ENCODE results near the gene LMO1.
A peak's percentile ranks its signal among the peaks of the same experiment; 100 is the strongest.

Gene LMO1

DNA sequence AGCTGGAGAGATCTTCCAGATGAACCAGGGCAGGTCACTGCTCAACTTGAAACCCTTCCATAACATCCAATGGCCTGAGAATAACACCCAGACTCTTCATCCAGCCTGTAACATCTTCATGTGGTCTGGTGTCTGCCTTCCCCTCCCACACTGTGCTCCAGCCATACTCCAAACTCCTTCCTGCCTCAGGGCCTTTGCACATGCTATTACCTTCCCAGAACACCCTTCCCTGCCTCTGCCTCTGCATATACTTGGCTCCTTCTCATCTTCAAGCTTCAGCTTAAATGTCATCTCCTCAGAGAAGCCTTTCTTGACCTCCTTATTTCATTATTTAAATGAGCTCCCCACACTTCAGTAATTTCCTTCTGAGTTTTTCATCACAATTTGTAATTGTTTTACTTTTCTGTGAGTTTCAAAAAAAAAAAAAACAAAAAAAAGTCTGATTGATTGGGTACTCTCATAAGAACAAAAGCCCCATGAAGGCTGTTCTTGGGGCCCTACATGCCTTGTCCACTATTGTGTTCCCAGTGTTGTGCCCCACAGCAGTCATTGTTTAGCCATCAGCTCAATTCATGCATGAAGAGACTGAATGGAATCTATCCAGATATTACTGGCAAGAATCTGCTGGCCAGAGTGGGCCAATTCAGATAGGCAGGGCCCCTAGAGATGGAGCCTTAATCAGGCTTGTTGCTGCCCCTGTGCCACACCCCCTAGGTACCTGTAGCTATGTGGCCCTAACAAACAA lies 22.1 kb downstream of the LMO1 start:
- DNase-seq = no peak

DNA sequence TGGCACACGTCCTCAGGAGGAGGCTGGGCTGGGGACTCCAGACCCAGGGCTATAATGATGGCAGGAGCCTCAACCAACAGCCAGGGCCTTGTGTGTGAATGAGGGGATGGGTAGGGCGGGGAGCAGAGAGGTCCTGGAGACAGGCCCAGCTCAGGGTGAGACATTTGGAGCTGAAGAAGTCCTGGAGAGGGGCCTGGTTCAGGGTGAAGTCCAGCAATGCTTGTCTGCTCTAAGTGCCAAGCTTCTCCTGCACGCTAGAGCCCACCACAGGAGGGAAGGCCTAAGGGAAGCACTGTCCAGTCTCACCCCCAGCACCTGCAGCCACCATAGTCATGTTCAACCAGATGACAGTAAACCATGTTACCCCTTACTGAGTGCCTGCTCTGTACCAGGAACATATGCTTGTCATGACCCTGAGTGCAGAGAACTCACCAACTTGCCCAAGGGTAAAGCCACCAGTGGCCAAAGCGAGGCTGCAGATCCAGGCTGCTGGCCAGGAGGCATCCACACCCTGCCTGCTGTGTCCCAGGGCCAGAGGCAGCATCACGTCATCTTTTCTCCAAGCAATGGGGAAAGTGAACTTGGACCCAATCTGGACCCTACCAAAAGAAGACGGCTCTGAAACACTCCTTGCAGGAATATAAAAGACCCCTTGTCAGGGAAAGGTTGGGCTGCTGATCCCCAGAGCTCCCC lies 24.0 kb downstream of the LMO1 start:
- no peak for DNase-seq

DNA sequence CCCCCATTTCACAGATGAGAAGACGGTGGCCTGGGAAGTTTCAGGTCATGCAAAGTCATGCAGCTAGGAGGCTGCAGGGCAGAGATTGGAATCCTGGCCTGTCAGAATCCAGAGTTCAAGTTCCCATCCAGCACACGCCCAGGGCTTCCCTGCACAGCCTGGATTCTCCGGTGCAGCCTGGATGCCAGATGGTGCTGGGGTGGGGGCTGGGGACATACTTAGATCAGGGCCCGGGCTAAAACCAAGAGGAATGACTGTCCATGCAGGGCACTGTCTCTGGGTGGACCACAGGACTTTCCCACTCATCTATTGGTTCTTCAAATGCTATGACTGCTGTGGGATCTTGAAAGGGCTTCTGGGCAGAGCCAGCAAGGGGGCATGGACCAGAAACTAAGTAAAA lies 24.6 kb downstream of the LMO1 start:
- no peak for DNase-seq

DNA sequence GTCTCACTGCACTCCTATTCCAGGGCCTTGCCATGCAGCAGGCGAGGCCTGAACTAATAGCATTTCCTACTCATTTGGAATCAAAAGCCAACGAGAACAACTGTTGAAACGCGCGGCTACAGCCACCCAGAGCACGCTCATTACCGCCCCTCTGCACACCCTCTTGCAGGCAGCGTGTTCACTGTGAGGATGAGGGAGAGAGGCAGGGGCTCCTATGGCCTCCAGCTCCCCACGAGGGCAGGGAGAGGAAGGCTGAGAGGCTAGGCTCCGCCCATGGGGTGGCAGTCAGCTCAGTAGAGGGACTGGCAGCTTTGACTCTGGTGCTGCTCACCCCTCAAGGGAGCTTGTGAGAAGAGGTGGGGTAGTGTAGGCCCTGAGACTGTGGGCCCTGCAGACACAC lies 26.2 kb downstream of the LMO1 start:
- no peak for DNase-seq

DNA sequence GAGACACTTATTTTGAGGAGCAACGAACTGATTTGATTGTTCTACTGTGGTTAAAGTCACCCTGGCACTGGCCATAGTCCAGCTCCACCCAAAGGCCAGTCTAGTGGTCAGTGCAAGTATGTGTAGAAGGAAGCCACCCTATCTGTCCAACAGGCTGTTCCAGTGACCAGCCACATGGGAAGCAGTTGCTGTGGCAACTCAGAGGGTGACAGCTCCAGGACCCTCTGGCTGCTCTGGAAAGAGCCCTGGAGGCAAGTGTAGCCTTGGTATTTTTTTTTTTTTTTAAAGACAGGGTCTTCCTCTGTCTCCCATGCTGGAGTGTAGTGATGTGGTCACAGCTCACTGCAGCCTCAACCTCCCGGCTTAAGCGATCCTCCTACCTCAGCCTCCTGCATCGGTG lies 27.8 kb downstream of the LMO1 start:
- no peak for DNase-seq

DNA sequence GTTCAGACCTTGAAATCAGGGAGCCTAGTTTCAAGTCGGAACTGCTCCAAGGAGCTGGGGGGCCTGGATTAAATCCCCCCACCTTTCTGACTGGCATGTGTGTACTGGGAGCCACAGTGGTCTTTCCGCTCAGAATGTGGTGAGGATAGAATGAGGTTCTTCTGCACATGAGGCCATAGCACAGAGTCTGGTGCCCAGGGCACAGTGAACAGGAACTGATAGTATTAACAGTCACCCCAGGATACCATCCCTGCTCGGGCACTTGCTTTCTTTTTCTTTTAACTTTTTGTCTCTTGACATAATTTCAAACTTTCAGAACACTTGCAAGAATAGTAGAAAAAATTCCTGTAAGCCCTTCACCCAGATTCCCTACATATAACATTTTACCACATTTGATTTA lies 28.8 kb downstream of the LMO1 start:
- no peak for DNase-seq

DNA sequence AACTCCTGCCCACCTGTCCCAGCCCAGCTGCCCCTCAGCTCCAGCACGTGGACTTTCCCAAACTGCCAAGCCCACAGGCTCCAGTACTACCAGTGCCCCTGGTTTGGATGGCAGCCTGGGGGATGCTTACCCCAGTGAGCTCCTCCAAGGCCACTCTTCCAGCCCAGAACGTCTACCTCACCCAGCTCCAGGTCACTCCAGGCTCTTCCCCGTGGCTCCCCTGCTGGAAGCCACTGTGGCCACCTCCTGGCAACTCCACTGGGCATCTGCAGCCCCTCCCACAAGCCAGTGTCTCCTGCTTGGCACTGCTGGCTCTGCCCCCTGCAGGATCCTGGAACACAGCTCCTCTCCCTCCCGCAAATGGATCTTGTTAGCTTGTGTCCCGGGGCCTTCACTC lies 29.3 kb downstream of the LMO1 start:
- DNase-seq = no peak

DNA sequence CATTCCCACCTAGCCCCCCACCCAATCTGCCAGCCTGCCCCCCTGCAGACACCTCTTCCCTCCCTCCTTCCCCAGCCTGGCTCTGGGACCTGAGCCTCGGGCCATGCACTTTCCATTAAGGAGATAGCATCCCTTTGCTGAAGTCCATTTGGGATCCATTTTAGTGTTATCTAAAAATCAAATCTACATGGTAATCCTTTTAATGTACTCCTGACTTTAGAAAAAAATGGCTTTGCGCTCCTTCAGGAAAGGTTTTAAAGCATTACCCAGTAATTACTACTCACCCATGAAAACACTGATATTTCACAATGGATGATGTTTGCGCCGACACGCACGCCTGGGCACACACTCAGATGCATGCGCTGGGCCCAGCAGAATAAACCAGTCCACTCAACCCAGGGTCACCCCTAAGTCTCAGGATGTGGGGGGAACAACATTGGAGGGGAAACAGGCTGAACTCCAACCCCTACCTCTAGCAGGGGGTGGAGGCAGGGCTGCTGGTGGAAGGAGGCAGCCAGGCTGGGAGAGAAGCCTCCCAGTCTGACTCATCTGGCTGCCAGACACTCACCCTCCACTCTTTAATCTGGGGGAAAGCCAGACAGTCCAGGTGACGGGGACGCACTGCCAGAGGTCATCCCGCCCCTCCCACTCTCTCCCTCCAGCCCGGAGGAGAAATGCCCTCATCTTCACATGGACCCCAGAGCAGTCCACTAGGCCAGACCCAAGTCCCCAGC lies 29.8 kb downstream of the LMO1 start:
- DNase-seq = peak; percentile 78

DNA sequence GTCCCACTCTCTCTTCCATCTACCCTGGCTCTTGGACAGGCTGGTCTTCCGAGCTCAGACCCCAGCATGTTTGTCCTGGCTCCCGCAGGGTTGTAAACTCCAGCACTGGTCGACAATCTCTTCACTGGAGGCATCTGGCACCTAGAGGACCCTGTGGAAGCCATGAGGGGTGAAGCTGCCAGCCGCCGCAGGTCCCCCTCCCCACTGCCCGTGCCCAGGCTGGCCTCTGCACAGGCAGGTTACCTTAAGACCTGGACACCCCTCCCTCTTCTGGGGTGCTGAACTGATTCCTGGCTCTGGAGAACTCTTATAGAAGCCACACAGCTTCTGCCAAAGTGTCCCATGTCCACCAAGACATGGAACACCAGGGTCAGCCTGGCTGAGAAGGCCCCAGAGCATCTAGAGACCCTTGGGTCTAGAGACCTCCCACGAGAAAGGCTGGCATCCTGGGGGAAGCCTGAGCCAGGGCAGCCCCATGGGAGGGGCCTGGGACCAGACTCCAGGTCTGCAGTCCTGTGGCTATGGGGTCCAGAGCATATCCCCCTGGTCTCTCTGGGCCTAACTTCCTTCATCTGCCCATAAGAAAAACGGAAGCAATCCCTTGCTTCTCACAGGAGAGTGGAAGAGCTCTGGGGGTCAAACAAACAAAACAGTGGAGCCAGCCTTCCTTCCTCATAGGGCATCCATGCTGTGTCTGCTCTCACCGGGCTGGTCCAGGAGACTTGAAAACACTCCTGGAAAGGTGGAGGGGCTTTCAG lies 30.6 kb downstream of the LMO1 start:
- no peak for DNase-seq

DNA sequence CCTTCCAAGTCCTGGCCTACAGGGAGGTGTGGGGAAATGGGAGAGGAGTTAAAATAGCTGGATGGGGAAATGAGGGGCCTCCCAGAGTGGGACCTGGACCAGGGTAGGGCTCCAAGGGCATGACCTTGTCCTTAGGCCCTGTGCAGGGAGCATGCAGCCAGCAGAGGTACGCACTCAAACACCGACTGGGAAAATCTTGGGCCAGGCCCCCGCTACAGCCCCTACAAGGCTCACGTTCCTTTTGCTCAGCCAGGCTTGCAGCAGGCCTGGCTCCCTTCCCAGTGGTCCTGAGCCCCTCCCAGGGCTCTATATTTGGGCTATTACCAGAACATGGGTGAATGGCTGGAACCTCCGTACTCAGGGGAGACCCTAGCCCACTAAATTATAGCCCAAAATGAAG lies 31.3 kb downstream of the LMO1 start:
- DNase-seq = no peak

DNA sequence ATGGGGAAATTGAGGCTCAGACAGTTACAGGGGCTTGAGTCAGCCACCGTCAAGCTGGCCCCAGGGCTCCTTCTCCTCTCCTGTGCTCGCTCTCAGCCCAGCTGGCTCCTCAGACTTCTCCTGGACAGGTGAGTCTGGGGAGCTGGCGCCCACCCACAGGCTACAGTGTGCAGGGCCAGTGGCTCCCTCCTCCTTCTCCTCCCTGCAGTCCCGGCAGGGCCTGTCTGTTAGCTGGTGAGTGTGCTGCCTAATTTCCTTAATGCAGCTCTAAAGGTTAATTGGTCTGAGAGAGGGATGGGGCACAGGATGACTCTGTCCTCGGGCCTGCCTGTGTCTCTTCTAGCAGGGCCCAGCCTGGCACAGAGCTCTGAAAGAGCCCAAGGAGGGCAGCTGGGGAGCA lies 31.7 kb downstream of the LMO1 start:
- DNase-seq = no peak

DNA sequence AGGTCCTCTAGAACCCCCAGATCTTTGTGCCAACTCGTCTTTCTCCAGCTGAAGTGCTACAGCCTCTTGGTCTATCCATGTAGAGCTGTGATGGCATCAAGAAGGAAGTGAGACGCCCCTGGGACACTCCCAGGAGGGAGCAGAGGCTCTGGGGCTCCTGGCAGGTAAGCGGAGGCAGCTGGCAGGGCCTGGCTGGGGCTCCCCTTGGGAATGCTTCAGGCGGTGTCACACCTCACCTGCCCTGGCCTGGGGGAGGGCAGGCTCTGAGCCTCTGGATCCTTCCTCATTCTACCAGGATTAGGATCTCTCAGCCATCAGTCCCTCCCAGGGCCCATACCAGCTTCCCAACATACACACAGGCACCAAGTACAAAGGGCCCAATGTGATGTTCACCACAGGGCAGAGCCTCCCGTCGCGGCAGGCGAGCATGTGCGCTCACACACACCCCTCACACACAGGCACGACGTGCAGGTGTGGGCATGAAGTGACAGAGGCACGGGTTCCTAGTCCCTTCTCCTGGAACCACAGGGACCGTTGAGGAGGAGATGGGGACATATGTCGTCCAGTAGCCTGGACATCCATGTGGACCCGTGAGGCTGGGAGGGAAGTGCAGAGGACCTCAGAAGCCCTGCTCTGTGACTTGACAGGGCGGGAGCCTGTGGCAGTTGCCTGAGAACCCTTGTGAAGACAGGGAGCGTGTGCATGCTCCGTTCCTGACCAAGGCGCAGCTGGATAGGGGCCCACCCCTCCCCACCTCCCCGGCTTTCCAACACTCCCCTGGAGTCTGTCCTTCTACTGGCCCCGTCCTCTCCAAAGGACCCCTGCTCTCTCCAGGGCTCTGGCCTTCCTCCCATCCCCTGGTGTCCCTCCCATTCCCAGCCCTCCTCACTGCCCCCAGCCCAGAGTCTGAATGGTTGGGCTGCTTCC lies 32.5 kb downstream of the LMO1 start:
- no peak for DNase-seq

DNA sequence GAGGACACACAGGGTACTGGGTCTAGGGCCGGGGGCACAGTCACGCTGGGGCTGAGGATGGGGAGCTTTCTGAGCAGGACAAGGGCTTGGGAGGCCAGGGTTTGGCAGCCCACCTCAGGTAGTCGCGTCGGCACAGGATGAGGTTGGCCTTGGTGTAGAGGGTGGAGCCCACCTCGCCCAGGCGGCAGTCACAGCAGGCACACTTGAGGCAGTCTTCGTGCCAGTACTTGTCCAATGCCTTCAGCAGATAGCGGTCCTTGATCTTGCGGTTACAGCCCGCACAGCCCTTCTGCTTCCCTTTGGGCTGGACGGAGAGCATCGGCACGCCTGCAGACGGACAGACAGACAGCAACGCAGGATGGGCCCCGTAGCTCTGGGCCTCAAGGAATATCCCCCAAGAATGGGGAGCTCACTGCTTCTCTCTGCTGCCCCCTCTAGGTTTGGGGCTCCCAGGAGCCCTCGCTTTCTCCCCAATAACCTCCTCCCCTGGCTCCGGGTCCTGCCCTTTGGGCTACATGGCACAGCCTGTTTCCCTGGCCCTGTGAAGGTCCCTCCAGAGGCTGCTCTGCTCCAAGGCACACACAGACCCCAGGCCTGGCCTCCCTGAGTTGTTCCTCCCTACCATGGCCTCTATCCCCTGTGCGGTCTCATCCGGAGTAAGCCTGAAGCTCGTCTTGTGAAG lies 33.4 kb downstream of the LMO1 start:
- DNase-seq = no peak

DNA sequence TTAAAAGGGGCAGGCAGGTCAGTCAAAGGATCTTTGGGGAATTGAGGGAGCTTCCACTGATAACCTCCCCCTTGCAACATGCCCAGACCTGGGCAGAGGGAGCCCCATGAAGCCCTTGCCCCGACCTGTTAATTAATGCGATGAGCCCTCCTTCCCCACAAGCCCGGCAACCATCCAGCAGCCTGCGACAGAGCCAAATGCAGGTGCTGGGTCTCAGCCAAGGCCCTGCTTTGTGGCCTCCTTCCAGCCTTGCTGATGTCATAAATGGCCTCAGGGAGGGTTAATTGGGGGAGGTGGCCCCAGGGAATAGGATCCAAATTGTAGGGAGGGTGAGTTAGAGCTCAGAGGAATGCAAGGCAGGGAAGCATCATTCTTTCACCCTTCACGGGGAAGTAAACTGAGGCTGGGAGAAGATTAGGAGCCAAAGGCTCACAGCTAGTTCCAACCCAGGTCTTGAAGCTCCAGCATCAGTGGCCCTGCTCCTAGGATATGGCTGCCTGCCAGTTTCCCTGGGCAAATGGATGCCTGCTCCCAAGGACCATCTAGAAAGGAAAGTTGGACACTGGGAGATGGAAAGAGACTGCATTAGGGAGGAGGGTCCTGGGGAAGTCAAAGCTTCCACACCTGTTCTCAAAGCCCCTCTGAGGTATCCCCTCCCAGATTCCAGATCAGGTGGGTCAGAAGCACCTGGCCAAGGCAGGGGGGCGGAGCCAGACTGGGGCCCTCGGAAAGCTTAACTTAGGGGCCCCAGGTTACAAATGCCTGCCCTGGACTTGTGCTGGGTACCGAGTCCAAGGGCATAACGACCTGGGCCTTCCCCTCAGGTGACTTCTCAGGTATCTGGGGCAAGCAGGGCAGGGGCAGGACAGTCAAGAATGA lies 34.1 kb downstream of the LMO1 start:
- DNase-seq = peak; percentile 1

DNA sequence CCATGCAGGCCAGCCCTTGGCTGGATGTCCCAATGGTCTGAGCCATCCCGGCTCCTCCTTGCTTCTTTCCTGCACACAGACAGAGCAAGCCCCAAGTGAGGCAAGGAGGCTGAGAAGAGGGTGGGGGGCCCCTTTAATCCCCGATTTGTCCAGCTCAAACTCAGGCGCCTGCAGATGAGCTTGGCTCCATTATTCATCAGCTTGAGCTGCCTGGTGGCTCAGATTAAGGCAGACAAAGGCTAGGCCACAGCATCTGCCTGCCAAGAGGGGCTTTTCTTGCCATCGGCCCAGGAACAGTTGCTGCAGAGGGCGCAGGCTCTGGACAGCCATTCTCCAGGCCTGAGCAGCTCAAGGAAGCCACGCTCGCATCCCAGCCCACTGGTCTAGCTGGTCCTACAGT lies 35.4 kb downstream of the LMO1 start:
- DNase-seq = no peak

DNA sequence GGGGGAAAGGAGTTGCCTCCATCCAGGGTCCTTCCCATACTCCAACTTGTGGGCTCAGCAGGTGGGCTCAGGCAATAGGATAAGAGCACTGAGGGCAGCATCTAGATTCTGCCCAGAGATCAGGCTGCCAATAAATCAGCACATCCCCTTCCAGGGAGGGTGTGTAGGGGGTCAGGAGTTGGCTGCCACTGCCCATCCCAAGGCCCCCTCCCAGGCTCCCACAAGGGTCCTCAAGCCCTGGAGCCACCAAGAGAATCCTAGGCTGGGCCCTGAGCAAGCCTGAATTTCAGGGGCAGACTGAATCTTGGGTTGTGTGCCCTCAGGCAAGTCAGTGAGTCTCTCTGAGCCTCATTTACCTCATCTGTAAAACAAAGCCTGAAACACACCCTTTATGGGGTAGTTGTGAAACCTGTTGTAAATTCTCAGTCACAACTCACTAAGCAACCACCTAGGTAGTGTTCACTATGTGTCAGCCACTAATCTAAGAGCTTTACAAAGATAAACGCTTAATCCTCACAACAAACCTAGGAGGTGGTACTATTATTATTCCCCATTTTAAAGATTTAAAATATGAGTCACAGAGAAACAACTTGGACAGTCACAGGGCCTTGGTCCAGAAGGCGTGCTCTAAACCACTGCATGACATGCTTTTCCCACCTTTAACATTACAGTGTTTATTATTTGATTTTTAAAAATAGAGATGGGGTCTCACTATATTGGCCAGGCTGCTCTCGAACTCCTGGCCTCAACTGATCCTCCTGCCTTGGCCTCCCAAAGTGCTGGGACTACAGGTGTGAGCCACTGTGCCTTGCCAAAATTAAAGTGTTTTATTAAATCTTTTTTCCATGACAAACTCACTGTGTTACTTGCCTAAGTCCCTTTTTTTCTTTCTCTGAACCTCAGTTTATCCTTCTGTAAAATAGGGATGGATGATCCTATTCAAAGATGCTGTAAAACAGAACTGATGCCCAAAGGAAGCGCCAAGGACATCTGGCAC lies 36.2 kb downstream of the LMO1 start:
- DNase-seq = peak; percentile 40

DNA sequence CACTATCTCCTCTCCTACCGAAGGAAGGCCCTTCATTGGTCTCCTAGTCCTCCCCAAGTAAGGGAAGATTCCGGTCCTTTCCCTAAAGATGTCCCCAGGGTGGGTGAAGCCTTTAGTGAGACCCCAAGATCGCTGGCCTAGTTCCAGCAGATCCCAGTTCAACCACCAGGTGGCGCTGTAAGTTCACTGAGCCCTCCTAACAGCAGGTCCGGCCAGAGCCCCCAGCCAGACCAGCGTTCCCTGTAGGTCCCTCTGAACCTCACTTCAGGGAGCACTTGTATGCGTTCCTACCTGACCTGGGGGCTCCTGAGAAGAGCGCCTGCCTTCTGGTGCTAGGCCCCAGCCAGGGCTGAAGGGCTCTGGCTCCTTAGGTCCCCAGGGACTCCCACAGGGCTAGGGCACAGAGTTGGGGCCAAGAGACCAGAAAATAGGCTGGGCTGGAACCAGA lies 38.1 kb downstream of the LMO1 start:
- peak; percentile 9 for DNase-seq

DNA sequence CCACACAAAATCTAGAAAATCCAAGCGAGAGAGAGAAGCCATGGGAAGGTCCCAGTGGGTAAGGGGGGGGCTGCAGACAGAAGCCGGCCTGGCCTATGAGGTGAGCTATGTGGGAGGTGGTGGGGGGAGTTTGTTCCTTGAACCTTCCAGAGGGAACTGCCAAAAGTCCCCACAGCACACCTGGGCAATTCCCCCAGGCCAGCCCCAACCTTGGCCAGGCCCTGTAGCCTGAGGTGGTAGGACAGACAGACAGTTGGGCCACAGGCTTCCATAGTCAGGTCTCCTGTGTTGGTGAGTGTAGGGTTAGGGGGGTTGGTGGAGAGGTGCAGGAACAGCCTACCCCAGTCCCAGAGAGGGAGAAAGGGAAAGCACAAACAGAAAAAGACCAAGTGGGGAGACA lies 39.0 kb downstream of the LMO1 start:
- no peak for DNase-seq

DNA sequence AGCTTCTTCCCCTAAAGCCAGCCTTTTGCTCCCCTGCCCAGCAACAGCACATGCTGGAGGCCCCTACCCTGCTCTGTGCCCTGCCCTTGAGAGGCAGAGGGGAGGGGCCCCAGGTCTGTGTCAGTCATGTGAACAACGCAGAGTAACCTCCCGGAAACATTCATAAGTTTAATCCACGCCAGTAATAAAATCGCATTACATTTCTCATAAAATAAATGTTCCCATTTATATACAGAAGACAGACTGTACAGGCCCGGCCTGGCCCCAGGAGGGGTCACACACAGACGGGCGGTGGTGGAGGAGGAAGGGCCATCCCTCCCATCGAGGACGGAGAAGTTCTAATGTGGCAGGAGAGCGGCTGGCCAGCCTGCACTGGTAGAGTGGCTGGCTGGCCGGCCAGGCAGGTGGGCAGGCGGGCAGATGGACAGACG lies 39.5 kb downstream of the LMO1 start:
- no peak for DNase-seq
